NOMO-1 treated with dmso at 0.1 percent for 144 hours (cell line): Measurements from ENCODE around the gene PLCB1.
A peak's percentile ranks its signal among the peaks of the same experiment; 100 is the strongest.
"Not testable (repeated sequence)": the region's sequence is repeated elsewhere in the genome, so short reads cannot be mapped to it uniquely, and the experiment has no call there.

Experiments
- DNase-seq: peaks from one replicate; lab custom pipeline; 2025; ENCODE audit not compliant: unreplicated experiment; lab: John Stamatoyannopoulos, UW

PLCB1 gene

GRCh38 chr20:8431538-8432434, 299.7 kb downstream of the PLCB1 start:
- DNase-seq: no peak

DNA sequence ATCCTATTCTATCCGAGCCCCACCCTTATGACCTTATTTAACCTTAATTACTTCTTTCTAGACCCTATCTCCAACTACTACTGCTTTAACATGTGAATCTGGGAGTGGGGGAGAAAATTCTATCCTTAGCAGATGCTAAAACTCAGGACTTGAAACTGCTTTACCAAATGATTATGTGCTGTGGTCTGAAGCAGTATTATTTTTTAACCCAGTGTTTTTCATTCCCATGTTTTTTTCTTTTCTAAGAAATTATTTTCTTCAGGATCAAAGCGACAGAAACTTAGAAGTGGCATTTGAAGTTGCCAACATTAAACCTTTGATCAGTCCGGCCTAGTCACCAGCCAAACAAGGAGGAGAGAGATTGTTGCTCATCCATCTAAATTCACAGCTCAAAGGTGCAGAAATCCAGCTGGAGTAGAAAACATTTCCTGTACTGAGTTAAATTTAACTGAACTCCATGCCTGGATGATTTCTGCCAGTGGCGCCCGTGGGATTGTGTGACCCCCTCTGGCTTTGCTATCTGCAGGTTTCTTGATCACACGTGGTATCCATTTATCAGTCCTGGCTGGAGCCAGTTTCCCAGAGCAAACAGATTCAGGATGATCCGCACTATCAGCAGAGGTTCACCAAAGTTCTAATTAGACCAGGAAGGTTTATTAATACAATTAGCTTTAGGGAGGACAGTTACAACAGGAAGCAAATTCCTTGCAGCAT, 300.5 kb downstream of the PLCB1 start:
- no peak for DNase-seq

GRCh38 chr20:8433291-8433690, 301.2 kb downstream of the PLCB1 start:
- no peak for DNase-seq

DNA sequence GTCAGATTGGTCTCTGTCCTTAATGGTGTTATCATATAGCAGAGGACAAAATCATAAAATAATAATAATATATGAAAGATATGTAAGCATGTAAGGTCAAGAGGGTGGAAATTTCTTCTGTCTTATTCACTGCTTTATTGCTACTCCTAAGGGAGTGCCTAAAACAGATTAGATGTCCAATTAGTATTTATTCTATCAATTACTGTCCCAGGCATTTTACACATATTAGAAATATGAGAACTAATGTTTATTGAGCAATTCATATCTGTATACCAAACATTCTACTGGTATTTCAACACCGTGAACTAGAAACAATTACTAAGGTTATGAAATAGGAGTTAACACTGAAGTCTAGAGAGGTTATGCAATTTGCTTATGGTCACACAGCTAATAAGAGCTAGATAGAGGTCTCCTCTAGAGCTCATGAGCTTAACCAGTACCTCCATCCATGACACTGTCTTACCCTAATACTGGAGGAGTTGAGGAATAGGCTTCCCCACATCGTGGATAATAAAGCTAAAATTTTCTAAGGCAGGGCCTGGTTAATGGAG, 302.3 kb downstream of the PLCB1 start:
- DNase-seq: no peak

GRCh38 chr20:8435285-8436035, 303.4 kb downstream of the PLCB1 start:
- DNase-seq: peak; percentile 46

DNA sequence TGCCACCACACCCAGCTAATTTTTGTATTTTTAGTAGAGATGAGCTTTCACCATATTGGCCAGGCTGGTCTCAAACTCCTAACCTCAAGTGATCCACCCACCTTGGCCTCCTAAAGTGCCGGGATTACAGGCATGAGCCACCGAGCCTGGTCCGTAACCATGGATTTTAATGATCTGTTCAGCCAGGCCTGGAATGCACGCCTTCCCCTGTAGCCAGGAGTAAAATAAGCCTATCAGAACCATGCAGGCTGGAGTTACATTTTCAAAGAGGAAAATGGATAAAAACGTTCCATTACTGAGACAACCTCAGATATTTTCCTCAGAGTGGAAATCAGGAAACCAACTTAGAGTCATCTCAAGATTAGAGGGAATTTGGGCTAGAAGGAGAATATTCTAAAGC, 304.9 kb downstream of the PLCB1 start:
- DNase-seq: not testable (repeated sequence)

- no peak for DNase-seq
Measured at GRCh38 chr20:8438748-8439147, 306.7 kb downstream of the PLCB1 start.

DNA sequence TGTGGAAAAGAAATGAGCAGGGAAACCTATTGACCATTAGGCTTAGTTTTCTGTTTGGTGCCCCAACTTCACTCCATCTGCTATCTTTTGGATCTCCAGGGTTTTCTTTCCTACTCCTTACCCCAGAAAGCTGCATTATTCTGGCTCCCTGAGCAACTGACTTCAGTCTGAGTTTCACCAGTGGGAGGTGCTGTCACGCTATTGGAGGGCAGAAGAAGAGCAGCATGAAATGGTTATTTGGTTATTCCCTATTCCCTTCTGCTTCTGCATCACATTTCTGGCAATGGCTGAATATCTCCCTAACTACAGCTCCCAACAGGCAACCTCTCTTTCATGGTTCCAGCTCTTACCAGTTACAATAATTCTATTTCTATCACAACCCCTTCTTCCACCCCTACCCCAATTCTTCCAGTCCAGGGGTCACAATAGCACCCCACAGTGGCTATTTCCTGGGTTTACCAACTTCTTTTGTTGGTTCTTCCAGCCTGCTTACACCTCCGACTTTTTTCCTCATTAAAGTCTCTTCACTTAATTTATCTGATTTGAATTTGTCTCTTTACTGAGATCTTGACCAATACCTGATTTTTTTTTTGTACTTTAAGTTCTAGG, 311.5 kb downstream of the PLCB1 start:
- no peak for DNase-seq

DNA sequence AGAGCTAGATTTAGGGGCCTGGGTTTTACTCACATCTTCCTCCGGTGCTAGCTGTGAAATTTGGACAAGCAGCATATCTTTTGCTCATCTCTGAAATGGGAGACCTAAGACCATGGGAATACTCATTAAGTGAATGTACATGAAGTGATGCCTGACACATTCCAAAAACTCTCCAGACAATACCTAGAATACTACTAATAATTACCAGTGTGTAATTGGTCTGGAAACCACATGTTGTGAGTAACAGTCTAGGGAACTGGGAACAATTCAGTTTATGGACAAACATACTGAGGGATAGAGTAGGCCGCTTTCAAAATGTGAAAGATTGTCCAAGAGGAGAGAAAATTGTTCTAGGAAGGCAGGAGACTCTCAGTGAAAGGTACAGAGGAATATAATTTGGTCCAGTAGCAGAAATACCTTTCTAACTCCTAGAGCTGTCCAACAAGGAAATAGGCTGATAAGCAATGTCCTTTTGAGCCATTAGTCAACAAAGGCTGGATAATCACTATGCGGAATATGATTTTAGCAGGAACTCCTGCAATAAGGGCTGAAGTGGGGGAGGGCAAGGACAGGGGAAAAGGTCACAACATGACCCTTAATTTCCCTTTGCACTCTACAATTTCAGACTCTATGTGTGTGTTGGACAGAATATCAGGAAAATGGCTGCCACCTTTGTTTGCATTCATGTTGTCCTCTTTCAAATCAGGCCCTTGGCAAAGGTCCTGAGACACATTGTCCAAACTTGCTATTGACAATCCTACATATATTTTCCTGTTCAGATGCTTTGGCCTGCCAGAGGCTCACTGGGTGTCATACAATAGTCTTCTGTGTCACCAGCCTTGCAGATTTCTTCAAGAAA, 315.4 kb downstream of the PLCB1 start:
- no peak for DNase-seq

GRCh38 chr20:8449123-8449522, 317.1 kb downstream of the PLCB1 start:
- no peak for DNase-seq

DNA sequence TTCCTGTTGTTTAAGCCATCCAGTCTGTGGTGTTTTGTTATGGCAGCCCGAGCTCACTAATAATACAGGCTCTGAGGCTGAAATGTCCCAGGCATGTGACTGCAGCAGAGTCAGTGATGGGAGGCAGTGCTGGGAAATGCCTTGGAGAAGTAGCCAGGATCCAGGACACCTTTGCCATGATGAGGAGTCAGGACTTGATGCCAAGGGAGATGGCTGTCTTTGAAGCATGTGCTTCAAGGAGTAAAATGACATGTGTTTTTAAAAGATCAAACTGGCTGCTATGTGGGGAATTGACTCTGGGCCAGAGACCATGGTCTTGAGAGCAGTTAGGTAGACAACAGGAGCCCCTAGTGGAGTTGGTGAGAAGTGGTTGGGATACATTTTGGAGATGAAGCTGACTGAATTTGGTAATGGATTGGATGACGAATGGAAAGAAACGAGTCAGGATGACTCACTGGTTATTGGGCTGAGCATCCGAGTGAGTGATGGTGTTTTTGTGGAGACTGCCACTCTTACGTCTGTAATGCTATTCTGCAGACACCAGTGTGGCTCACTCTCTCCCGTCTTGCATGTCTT, 322.2 kb downstream of the PLCB1 start:
- peak; percentile 38 for DNase-seq

GRCh38 chr20:8456765-8457164, 324.7 kb downstream of the PLCB1 start:
- DNase-seq: no peak

DNA sequence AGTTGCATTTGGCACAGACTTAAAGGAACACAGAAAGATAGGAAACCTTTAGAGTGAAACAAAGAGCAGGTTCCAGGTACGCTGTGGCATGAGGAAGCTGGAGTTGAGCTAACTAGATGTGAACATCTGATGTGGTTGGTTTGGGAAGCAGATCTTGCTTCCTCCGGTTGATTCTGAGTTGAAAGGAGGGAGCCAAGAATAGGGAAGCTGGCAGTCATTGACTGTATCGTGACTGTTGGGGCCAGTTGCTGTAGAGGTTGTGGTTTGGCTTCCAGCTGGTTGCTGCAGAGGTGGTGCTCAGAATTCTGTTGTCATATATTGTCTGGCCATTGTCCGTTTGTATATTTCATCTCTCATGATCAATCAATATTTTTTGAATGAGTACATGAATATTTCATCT, 325.9 kb downstream of the PLCB1 start:
- peak; percentile 87 for DNase-seq

- DNase-seq: no peak
Measured at GRCh38 chr20:8461186-8461585, 329.1 kb downstream of the PLCB1 start.

DNA sequence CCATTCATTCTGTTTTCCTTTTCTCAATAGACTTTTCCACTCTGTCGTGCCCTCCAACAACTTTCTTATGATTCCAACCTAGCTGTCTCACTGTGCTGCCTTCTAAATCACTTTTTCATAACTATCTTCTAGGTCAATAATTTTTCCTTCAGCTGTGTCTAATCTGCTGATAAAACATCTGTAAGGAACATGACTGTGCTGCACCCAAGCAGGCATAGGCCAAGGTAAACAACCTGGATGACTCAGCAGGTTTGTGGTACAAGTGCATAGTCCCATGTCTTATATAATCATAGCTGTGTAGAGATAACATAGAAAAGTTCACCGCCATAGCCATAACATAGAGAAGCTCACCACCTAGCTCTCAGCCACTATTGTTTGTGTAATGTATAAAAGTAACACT, 332.3 kb downstream of the PLCB1 start:
- DNase-seq: no peak

GRCh38 chr20:8466781-8467180, 334.7 kb downstream of the PLCB1 start:
- DNase-seq: not testable (repeated sequence)

DNA sequence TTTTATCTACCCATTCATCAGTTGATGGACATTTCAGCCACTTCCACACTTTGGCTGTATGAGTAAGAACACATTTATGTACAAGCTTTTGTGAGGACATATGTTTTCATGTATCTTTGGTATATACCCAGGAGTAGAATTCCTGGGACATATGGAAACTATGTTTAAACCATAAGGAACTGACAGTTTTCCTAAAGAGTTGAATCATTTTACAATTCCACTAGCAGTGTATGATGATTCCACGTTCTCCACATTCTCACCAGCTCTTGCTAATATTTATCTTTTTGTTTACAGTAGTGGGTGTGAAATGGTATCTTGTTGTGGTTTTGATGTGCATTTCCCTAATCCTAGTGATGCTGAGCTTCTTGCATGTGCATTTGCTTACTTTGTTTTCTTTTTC, 338.1 kb downstream of the PLCB1 start:
- DNase-seq: no peak

GRCh38 chr20:8471465-8471864, 339.4 kb downstream of the PLCB1 start:
- DNase-seq: no peak

DNA sequence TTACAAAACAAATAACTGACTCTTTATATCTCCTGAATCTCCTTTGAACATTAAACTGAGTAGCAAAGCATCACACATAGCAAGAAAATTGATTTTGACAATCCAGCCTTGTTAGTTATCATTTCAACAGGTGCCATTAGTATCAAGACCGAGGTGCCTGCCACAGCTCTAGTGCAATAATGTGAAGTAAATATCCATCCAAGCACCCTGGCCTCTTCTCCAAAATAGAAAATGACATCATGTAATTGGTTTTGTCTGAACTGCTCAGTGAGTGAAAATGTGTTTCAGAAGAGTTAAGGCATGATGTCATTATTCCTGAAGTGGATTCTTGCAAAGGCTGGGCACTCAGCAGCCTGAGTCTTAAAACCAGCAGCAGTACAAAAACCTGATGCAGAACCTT, 341.4 kb downstream of the PLCB1 start:
- no peak for DNase-seq
